HFFc6 (cell line): ENCODE measurements around the gene DENND5B. TPM values are rescaled to one million over a fixed set of nuclear protein-coding genes. Genes with fewer than 3 reads are reported as not detected.
A peak's percentile ranks its signal among the peaks of the same experiment; 100 is the strongest.

Experiments used
- DNase-seq: peaks from one replicate; pipeline ENCODE4 v3.0.0-alpha.2; 2018
- H3K27ac Mint-ChIP-seq: 2 replicates; pipeline ENCODE4 v1.8.0; 2020; ENCODE audit warnings: mild to moderate bottlenecking, mixed read lengths
- H3K27me3 Mint-ChIP-seq: 2 replicates; pipeline ENCODE4 v1.8.0; 2021; ENCODE audit warnings: mild to moderate bottlenecking, moderate library complexity, mixed read lengths; ENCODE audit not compliant: insufficient read depth
- H3K36me3 Mint-ChIP-seq: 2 replicates; pipeline ENCODE4 v1.8.0; 2021; ENCODE audit warnings: low read depth, mixed read lengths
- H3K4me1 Mint-ChIP-seq: 2 replicates; pipeline ENCODE4 v1.8.0; 2020; ENCODE audit warnings: low read depth, mixed read lengths
- H3K4me3 Mint-ChIP-seq: 2 replicates; pipeline ENCODE4 v1.8.0; 2020; ENCODE audit warnings: mild to moderate bottlenecking, moderate library complexity, mixed read lengths
- H3K9me3 Mint-ChIP-seq: 2 replicates; pipeline ENCODE4 v1.8.0; 2020; ENCODE audit warnings: mild to moderate bottlenecking, mixed read lengths
- total RNA-seq, 6 experiments: library from RNA; stranded (reverse); fragmentation: NEBNext Ultra II Directional; extraction: Animal tissue kit (Norgen Biotek cat#: 25700); gene quantifications; 2 replicates in 1 of 6; 3 replicates in 5 of 6; pipeline ENCODE4 v1.2.3, GENCODE V29; 2021
- TF ChIP-seq, protein P1 (sequence below): fragments of 200-600 bp; sonication (generic); IDR thresholded peaks from 2 replicates; pipeline ENCODE4 v1.5.0; 2021; ENCODE audit warnings: antibody characterized with exemption, mild to moderate bottlenecking

Gene DENND5B
- total RNA-seq, 6 experiments from 2014 or later = 9.5 to 11.4 (median 10.1) TPM

GRCh38 chr12:31368666-31369361, 222.1 kb downstream of the DENND5B start:
- H3K4me1 Mint-ChIP-seq = peaks cover 27% of the 10 kb centered on the region
- TF ChIP-seq, protein P1, sequence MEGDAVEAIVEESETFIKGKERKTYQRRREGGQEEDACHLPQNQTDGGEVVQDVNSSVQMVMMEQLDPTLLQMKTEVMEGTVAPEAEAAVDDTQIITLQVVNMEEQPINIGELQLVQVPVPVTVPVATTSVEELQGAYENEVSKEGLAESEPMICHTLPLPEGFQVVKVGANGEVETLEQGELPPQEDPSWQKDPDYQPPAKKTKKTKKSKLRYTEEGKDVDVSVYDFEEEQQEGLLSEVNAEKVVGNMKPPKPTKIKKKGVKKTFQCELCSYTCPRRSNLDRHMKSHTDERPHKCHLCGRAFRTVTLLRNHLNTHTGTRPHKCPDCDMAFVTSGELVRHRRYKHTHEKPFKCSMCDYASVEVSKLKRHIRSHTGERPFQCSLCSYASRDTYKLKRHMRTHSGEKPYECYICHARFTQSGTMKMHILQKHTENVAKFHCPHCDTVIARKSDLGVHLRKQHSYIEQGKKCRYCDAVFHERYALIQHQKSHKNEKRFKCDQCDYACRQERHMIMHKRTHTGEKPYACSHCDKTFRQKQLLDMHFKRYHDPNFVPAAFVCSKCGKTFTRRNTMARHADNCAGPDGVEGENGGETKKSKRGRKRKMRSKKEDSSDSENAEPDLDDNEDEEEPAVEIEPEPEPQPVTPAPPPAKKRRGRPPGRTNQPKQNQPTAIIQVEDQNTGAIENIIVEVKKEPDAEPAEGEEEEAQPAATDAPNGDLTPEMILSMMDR = no peak
- H3K27me3 Mint-ChIP-seq = peaks cover 8% of the 10 kb centered on the region
- no peak for DNase-seq
- no peaks in the 10 kb centered on the region for H3K9me3 Mint-ChIP-seq
- no peak overlapping the region for H3K4me3 Mint-ChIP-seq
- H3K36me3 Mint-ChIP-seq = no peaks in the 10 kb centered on the region
- no peak overlapping the region for H3K27ac Mint-ChIP-seq

- H3K4me3 Mint-ChIP-seq = no peak overlapping the region
These were observed 224.8 kb downstream of the DENND5B start for GRCh38 chr12:31366104-31366621.

GRCh38 chr12:31363831-31364230, 227.1 kb downstream of the DENND5B start:
- peaks cover 8% of the 10 kb centered on the region for H3K27me3 Mint-ChIP-seq
- H3K4me3 Mint-ChIP-seq = no peak overlapping the region
- no peak overlapping the region for H3K27ac Mint-ChIP-seq
- DNase-seq = no peak
- H3K36me3 Mint-ChIP-seq = no peaks in the 10 kb centered on the region
- peaks cover 14% of the 10 kb centered on the region for H3K4me1 Mint-ChIP-seq
- H3K9me3 Mint-ChIP-seq = no peaks in the 10 kb centered on the region
- TF ChIP-seq, protein P1 = no peak

More at GRCh38 chr12:31366104-31366621, 224.8 kb downstream of the DENND5B start:
- H3K4me1 Mint-ChIP-seq = peaks cover 37% of the 10 kb centered on the region
- no peak overlapping the region for H3K27ac Mint-ChIP-seq
- no peaks in the 10 kb centered on the region for H3K36me3 Mint-ChIP-seq
- H3K27me3 Mint-ChIP-seq = peaks cover 10% of the 10 kb centered on the region; the same call in 1 of the 2 replicates
- no peaks in the 10 kb centered on the region for H3K9me3 Mint-ChIP-seq
- TF ChIP-seq, protein P1 = no peak
- no peak for DNase-seq

DNA sequence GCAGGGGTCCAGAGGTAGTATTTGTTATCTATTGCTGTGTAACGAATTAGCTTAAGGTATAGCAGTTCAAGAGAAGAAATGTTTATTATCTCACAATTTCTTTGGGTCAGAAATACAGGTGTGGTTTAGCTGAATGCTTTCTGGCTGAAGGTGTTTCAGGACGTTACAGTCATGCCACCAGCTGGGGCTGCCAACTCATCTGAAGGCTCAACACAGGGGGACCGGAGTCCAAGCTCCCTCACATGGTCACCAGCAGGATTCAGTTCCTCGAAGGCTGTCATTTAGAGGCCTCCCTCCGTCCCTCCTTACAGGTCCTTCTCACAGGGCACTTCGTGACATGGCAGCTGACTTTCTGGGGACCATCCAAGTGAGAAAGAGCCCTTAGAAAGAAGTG, 227.5 kb downstream of the DENND5B start:
- peaks cover 11% of the 10 kb centered on the region for H3K4me1 Mint-ChIP-seq
- H3K36me3 Mint-ChIP-seq = no peaks in the 10 kb centered on the region
- DNase-seq = no peak
- TF ChIP-seq, protein P1 = no peak
- H3K27ac Mint-ChIP-seq = no peak overlapping the region
- no peak overlapping the region for H3K4me3 Mint-ChIP-seq
- H3K27me3 Mint-ChIP-seq = peaks cover 8% of the 10 kb centered on the region
- no peaks in the 10 kb centered on the region for H3K9me3 Mint-ChIP-seq

DNA sequence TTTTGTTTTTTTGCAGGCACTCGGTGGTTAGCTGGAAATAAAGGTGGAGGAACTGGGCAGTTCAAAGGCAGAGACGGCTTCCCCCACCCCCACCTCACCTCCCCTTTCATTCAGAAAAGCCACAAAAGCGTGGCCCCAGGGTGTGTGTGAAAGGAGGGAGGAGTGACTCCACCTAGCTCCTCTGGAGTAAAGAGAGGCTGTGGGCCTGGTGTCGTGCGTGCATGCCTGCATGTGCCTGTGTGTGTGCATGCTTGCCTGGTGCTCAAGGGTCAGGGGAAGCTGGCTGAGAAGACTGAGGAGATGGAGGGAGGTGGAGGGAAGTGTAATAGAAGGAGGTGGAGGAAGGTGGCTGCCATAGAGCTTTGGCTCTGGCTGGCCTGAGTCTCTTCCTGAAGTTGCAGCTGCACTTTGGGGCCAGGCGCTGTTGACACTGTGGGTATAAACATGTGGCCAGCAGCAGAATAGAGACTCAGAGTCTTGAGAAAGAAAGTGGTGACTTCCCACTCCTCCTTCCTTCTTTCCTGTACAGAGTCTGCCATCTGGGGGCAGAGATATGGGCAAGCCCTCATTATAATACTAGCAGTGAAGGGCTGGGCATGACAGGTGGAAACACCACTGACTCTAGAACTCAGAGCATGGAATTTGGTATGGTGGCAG, 228.0 kb downstream of the DENND5B start:
- H3K9me3 Mint-ChIP-seq = no peaks in the 10 kb centered on the region
- peaks cover 8% of the 10 kb centered on the region for H3K27me3 Mint-ChIP-seq
- no peak for DNase-seq
- no peak overlapping the region for H3K27ac Mint-ChIP-seq
- H3K4me1 Mint-ChIP-seq = peaks cover 11% of the 10 kb centered on the region
- peak overlapping the region; percentile 40; the same call in 1 of the 2 replicates for H3K4me3 Mint-ChIP-seq
- no peaks in the 10 kb centered on the region for H3K36me3 Mint-ChIP-seq
- TF ChIP-seq, protein P1 = no peak
